ENCODE data around the gene F8A1.
"Not testable (repeated sequence)": the region's sequence is repeated elsewhere in the genome, so short reads cannot be mapped to it uniquely, and the experiment has no call there.

F8A1 gene

DNA sequence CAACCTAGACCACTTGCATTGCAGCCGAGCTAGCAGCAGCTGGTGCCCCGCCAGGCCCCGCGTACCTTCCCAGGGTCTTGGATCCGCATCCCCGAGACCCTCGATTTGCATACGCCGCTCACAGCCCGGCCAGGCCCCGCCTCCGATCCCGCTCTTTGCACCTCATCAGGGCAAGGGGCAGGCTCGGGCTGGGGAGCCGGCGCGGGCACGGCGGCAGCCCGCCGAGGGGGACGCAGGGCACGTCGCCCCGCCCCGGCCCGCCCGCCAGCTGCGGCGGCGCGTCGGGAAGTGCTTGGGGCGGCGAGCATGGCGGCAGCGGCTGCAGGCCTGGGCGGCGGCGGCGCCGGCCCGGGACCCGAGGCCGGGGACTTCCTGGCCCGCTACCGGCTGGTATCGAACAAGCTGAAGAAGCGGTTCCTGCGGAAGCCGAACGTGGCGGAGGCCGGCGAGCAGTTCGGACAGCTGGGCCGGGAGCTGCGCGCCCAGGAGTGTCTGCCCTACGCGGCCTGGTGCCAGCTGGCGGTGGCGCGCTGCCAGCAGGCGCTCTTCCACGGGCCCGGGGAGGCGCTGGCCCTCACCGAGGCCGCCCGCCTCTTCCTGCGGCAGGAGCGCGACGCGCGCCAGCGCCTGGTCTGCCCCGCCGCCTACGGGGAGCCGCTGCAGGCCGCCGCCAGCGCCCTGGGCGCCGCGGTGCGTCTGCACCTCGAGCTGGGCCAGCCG, at the start of gene F8A1:
Gene F8A1, plus strand, starts transcription at position 287 of the 720 bp plus-strand sequence. Its CDS starts 20 bp downstream, at position 307.
- not testable (repeated sequence) for DNase-seq

- no peak for DNase-seq
Measured at GRCh38 chrX:154840856-154841255, 45.3 kb upstream of the F8A1 start.

GRCh38 chrX:154850957-154851611, 35.1 kb upstream of the F8A1 start:
- DNase-seq, result no peak

DNA sequence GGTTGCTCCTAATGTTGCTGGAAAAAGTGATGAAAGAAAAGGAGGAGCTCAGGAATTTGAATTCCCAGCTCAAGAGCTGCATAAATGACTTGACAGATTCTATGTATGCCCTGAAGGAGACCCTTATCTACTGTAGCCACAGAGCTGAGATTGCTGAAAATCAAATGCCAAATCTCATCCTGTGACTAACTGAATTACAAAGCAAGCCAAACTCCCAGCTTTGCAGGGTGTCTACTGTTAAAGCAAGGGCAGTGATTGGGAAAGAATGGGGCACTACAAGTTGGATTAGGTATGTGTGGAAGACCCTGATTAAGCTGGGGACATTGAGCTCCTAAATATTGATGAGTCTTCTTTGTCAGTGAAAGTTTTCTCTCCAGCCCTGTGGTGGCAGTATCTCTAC, 30.9 kb upstream of the F8A1 start:
- DNase-seq, result no peak

GRCh38 chrX:154868522-154868921, 17.6 kb upstream of the F8A1 start:
- DNase-seq, result not testable (repeated sequence)

GRCh38 chrX:154873329-154873728, 12.8 kb upstream of the F8A1 start:
- no peak for DNase-seq

DNA sequence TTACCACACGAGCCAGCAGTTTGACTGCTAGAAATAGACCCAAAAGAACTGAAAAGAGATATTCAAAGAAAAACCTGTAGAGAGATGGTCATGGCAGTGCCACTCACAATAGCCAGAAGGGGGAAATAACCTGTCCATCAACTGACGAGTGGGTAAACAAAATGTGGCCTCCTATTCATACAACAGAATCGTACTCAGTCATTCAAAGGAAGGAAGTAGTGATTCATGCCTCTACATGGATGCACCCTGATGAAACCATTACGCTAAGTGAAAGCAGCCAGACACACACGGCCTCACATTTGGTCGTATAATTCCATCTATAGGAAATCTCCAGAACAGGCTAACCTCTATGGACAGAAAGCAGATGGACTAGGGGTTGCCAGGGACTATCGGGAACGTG, 2.1 kb upstream of the F8A1 start:
- not testable (repeated sequence) for DNase-seq

DNA sequence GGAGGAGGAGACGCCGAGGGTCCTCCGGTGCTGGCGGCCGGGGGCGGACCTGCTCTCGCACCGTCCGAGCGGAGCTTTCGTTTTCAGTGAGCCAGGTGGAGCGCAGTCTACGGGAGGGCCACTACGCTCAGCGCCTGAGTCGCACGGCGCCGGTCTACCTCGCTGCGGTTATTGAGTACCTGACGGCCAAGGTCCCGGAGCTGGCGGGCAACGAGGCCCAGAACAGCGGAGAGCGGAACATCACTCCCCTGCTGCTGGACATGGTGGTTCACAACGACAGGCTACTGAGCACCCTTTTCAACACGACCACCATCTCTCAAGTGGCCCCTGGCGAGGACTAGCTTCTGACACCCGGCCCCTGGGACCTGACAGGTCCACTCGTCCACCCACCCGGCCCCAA, 1.1 kb upstream of the F8A1 start:
- not testable (repeated sequence) for DNase-seq

DNA sequence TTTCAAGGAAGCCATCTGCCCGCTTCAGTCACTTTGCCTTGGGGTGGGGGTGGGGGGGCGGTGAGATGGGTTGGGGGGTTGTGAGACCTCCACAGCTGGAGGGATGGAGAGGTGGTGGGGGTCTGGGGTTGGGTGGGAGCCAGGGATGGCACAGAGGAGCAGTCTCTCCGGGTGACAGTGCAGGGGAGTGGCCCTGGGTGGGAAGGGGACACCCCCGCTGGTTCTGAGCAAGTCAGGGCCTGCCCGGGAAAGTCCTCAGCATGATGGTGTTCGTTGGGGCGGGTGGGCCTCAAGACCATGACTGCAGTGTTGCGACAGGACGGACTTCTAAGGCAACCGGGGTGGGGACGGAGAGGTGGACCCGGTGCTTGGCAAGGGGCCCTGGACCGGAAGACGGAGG, 606 bp upstream of the F8A1 start:
- DNase-seq, result not testable (repeated sequence)

DNA sequence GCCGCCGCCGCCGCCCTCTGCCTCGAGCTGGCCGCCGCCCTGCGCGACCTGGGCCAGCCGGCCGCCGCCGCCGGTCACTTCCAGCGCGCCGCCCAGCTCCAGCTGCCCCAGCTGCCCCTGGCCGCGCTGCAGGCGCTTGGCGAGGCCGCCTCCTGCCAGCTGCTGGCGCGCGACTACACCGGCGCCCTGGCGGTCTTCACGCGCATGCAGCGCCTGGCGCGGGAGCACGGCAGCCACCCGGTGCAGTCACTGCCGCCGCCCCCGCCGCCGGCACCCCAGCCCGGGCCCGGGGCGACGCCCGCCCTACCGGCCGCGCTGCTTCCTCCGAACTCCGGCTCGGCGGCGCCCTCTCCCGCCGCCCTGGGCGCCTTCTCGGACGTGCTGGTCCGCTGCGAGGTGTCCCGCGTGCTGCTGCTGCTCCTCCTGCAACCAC, 650 bp downstream of the F8A1 start:
- DNase-seq, result not testable (repeated sequence)

DNA sequence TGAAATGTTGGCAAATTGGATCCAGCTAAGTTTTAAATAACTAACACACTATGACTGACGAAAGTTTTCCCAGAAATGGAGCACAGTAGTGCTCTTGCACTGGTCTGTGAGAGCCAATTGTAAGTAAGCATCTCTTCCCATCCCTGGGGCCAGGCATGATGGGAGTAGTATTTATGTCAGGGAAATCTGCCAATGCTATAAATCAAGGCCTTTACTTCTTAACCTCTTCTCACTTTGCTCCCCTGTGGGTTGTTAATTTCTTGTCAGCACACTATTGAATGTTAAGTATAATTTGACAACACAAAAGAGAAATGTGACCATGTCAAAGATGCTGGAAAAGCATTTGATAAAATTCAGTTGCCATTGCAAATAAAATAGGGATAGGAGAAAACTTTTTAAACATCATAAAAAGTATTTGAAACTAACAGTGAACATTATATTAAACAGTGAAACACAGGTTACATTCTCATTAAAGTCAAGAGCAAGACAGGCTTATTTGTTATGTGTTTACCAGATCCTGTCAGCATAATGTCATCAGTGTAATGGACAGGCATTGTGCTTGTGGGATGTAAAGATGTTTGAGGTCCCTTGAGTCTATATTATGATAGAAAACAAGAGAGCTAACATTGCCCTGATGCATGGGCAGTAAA, 5.0 kb downstream of the F8A1 start:
- DNase-seq, result no peak

DNA sequence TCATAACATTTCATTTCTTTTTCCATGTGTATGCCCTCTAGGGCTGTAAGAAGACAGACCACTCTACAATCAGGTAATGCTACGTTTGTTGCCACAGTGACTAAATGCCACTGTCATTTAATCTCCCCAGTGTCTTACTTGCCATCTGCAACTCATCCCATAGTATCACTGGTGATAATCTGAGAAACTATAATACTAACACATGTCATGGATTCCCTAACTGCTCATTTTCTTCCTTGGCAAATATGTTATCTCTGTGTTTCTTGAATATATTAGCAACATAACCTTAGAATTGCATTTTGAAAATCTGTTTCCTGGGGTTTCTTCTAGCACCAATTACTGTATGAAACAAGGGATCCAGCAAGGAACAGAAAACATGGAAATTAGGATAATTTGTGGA, 6.1 kb downstream of the F8A1 start:
- DNase-seq, result no peak

DNA sequence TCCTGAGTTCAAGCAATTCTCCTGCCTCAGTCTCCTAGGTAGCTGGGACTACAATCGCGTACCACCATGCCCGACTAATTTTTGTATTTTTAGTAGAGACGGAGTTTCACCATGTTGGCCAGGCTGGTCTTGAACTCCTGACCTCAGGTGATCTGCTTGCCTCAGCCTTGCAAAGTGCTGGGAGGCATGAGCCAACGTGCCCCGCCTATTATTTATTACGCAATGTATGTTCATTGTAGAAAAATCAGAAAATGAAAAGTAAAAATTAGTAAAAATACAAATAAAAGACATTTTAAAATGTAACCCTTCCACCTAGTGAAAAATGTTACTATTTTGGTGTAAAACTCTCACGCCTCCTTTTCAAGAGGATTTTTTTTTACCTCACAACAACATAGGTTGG, 14.2 kb downstream of the F8A1 start:
- DNase-seq, result no peak

DNA sequence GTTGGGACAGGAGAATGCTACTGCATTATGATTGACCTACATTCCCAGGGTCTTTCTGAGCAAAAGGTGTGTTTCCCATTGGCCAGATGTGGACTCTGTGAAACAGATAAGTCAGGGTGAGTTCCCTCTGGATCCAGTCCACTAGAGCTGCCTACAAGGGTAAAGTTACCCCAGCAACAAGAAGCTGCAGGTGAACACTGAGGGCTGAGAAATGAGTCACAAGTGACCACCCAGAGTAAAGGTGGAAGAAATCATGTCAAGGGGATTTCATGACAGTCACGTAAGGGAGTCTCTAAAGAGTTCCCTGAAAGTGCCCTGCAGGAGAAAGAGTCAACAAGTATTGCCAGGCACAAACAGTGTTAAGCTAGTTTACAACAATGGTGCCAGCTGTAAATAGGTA, 16.3 kb downstream of the F8A1 start:
- DNase-seq, result no peak

GRCh38 chrX:154908821-154909220, 22.7 kb downstream of the F8A1 start:
- no peak for DNase-seq

DNA sequence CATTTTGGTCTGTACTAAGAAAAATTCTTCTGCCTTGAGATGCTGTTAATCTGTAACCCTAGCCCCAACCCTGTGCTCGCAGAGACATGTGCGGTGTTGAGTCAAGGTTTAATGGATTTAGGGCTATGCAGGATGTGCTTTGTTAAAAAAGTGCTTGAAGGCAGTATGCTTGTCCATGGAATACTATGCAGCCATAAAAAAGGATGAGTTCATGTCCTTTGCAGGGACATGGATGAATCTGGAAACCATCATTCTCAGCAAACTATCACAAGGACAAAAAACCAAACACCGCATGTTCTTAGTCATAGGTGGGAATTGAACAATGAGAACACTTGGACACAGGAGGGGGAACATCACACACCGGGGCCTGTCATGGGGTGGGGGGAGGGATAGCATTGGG, 23.9 kb downstream of the F8A1 start:
- not testable (repeated sequence) for DNase-seq

DNA sequence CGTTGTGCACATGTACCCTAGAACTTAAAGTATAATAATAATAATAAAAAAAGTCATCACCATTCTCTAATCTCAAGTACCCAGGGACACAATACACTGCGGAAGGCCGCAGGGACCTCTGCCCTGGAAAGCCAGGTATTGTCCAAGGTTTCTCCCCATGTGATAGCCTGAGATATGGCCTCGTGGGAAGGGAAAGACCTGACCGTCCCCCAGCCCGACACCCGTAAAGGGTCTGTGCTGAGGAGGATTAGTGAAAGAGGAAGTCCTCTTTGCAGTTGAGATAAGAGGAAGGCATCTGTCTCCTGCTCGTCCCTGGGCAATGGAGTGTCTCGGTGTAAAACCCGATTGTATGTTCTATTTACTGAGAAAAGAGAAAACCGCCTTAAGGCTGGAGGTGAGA, 24.4 kb downstream of the F8A1 start:
- DNase-seq, result not testable (repeated sequence)

DNA sequence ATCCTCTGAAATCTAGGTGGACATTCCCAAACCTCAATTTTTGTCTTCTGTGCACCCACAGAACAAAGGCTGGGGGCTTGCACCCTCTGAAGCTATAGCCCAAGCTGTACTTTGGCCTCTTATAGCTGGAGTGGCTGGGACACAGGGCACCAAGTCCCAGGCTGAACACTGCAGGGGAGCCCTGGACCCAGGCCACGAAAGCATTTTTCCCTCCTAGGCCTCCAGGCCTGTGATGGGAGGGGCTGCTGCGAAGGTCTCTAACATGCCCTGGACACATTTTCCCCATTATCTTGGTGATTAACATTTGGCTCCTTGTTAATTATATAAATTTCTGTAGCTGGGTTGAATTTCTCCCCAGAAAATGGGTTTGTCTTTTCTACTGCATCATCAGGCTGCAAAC, 27.9 kb downstream of the F8A1 start:
- DNase-seq, result no peak

DNA sequence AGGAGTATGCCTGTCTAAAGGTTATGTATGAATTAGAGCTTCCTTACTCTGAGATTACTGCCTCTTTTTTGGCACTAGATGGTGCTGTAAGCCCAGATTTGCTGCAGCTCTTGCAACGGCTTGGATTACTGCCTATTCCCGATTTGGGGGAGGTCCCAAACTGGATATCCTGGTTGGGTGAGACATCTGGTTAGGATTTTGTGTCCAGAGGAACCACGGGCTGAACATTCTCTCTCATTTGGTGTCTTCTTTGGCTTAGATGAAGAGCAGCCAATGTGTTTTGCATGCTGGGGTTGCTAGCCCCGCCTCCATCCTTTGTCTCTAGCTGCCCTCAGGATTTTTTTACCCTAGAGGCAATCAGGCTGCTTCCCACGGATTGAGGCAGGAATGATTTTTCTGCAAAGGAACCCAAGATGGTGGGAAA, 31.9 kb downstream of the F8A1 start:
- no peak for DNase-seq

DNA sequence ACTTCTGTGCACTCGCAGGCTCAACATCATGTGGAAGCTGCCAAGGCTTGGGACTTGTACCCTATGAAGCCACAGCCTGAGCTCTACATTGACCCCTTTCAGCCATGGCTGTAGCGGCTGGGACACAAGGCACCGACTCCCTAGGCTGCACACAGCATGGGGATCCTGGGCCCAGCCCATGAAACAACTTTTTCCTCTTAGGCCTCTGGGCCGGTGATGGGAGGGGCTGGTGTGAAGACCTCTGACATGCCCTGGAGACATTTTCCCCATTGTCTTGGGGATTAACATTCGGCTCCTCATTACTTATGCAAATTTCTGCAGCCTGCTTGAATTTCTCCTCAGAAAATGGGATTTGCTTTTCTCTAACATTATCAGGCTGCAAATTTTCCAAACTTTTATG, 38.6 kb downstream of the F8A1 start:
- DNase-seq, result not testable (repeated sequence)
